HG02571 (cell line): ENCODE measurements around the gene GALK1.
"Not testable (repeated sequence)": the region's sequence is repeated elsewhere in the genome, so short reads cannot be mapped to it uniquely, and the experiment has no call there.

ENCODE experiments used
- ATAC-seq: cut with Tn5 transposase; IDR thresholded peaks from one replicate; pipeline ENCODE4 v1.9.1; 2021; ENCODE audit warnings: mild to moderate bottlenecking, moderate library complexity; ENCODE audit not compliant: unreplicated experiment

The GALK1 gene

GRCh38 chr17:75767881-75768280, 2.9 kb upstream of the GALK1 start:
- ATAC-seq: no peak

GRCh38 chr17:75765981-75766380, 989 bp upstream of the GALK1 start:
- no peak for ATAC-seq

- no peak for ATAC-seq
Observed at GRCh38 chr17:75764417-75764710, 628 bp downstream of the GALK1 start.

- ATAC-seq: no peak
Observed at GRCh38 chr17:75763613-75764416, 1.2 kb downstream of the GALK1 start.

GRCh38 chr17:75763269-75763607, 1.8 kb downstream of the GALK1 start:
- ATAC-seq: no peak

GRCh38 chr17:75762513-75763268, 2.3 kb downstream of the GALK1 start:
- no peak for ATAC-seq

GRCh38 chr17:75759978-75760640, 4.9 kb downstream of the GALK1 start:
- not testable (repeated sequence) for ATAC-seq

GRCh38 chr17:75759457-75759856, 5.5 kb downstream of the GALK1 start:
- ATAC-seq: no peak

GRCh38 chr17:75758131-75758905, 6.7 kb downstream of the GALK1 start:
- ATAC-seq: no peak

GRCh38 chr17:75757086-75757681, 7.8 kb downstream of the GALK1 start:
- no peak for ATAC-seq

- no peak for ATAC-seq
Observed at GRCh38 chr17:75756451-75757085, 8.4 kb downstream of the GALK1 start.

GRCh38 chr17:75755990-75756389, 9.0 kb downstream of the GALK1 start:
- ATAC-seq: no peak

GRCh38 chr17:75755205-75755901, 9.6 kb downstream of the GALK1 start:
- ATAC-seq: no peak

- no peak for ATAC-seq
Observed at GRCh38 chr17:75754378-75755204, 10.4 kb downstream of the GALK1 start.

GRCh38 chr17:75753514-75754377, 11.2 kb downstream of the GALK1 start:
- no peak for ATAC-seq

- no peak for ATAC-seq
Observed at GRCh38 chr17:75752802-75753513, 12.0 kb downstream of the GALK1 start.

GRCh38 chr17:75752405-75752709, 12.6 kb downstream of the GALK1 start:
- no peak for ATAC-seq
